ENCODE data around the gene MEP1A.
"Not testable (repeated sequence)": the region's sequence is repeated elsewhere in the genome, so short reads cannot be mapped to it uniquely, and the experiment has no call there.

MEP1A gene

DNA sequence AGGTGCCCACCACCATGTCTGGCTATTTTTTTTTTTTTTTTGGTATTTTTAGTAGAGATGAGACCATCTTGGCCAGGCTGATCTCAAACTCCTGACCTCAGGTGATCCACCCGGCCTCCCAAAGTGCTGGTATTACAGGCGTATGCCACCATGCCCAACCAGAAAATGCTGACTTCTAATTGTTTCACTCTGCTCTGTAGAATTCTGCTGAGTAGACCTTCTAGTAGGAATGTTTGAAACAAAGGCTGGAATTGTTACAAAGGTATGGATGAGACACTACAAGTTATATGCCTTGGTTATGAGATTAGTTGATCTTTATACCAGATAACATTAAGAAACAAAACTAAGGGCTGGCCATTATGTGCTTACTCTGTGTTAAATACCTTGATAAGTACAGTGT is 44.8 kb downstream of the MEP1A start:
- DNase-seq = no peak

DNA sequence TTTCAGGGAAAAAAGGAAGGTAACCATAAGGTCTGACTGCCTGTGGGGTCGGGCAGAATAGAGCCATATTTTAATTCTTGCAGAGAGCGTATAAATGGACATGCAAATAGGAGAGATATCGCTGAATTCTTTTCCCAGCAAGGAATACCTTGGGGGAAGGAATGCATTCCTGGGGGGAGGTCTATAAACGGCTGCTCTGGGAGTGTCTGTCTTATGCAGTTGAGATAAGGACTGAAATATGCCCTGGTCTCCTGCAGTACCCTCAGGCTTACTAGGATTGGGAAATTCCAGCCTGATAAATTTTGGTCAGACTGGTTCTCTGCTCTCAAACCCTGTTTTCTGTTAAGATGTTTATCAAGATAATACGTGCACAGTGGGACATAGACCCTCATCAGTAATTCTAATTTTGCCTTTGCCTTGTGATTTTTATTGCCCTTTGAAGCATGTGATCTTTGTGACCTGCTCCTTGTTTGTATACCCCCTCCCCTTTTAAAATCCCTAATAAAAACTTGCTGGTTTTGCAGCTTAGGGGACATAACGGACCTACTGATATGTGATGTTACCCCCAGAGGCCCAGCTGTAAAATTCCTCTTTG is 49.2 kb downstream of the MEP1A start:
- DNase-seq = not testable (repeated sequence)

DNA sequence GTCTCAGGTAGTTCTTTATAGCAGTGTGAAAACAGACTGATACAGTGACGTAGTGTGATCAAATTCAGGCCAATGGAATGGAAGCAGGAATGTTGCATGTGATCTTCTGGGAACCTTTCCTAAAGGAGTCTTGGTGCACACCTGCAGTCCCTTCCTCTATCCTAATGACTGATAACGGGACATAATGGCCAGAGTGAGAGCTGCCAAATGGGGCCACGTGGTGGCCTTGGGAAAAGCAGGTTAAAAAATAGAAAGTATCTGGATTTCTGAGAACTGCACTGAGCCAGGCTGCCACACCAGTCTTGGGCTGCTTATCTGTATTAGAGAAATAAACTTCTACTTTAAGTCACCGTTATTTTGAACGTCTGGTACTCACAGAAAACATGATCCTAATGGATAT is 51.9 kb downstream of the MEP1A start:
- DNase-seq = no peak

DNA sequence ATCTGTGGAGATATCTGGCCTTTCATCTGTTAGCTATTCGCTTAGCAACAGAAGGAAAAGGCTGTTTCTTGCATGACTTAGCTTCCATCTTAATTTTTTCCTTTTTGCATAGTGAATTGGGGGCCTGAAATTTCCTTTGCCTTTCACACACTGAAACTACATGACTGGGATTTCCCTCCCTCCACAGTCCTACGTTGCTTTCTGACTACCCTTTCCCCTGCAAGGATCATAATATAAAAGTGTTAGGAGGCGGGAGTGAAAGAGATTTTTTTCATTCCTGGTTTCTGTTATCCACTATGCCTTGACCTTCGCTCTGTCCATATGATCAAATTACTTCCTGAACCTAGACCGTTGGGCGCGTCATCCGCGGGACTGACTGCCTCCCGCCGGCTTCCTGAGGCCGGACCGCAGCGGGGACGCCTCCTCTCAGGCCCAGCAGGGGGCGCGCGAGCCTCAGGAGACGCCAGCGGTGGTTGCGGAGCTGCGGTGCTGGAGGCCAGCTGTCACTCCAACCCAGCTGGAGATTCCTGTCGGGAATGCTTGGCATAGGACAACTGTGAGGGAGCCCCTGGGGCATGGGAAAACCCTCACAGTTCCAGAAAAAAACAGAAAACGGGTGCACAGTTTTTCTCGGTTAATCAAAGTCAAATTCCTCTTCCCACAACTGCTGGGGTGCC is 55.6 kb downstream of the MEP1A start:
- peak; percentile 57 for DNase-seq

DNA sequence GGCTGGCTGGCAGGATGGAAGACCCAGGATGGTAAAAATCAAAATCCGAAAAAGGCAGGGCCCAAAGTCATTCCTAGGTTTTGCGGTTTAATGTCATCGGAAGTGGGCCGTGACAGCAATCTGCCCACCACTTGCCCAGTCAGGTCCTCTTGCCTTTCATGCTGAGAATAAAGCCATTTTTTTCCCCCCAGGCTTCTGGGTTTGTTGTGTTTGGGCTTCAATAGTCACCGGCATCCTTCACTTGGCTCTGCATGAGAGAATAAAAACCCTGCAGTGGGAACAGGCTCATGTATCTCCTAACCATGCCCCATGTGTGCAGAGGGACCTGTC is 56.1 kb downstream of the MEP1A start:
- no peak for DNase-seq

DNA sequence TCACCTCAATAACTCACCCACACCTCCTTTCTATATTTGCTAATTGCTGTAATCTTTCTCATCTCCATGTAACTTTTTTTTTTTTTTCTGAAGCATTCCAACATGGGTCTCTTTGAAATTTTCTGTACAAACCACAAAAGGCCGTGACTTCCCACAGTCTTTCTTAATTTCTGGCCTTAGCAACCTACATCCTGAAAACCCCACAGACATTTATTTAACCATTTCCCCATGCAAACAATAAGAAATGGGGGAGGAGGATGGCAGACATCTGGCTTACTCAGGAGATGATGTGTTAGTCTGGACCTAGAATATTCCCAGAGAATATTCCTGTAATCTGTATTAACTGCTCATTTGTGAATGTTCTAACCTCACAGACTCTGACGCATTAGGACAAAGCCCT is 57.6 kb downstream of the MEP1A start:
- DNase-seq = no peak

DNA sequence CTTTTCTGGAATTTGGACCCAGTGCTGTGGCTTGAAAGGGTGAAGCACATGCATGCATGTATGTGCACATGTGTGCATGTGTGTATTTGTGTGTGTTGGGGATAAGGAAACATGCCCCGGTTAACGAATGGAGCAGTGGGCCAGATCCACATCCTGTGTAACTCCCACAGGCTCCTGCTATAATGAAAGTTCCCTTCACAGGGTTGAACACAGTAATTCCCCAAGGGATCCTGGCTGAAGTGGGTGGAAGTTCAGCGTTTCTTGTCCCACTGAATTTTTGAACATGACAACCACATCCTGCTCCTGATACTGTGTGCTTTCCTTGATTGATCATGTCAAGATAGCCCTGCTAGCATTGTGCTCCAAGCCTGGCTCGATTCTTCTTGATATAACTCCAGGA is 58.4 kb downstream of the MEP1A start:
- DNase-seq = not testable (repeated sequence)

DNA sequence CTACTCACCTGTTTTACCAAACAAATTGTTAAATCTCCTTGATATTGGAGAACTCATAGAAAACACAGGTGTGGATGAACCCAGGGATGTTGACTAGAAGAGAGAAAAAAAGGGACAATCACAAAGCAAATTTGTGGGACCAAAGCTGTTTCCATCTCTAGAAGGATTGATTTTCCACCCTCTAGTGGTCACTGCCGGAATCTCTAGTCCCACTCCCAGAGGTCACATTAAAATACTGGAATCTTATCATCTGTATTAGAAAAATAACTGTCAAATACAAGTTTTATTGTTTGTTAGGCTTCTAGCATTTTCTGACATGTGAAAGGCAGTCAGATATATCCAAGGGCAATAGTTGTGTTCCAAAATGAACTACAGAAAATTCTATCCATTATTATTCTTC is 62.8 kb downstream of the MEP1A start:
- DNase-seq = peak; percentile 13

DNA sequence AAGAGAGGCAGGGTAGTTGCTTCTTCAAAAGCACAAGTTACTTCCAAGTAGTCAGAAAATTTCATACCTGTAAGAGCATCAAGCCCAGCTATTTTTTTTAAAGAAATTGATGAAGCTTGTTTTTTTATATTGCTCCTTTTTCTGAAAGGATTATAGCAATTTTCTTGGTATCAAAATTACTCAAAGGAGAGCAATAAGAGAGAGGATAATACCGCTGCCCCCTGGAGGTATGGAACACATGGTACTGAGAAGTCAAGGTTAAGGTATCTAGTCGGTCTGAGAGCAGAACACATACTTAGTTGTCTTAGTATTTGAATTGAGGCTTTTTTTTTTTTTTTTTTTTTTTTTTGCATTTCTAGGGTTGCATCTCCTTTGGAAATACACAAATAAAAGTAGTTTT is 69.2 kb downstream of the MEP1A start:
- DNase-seq = no peak

DNA sequence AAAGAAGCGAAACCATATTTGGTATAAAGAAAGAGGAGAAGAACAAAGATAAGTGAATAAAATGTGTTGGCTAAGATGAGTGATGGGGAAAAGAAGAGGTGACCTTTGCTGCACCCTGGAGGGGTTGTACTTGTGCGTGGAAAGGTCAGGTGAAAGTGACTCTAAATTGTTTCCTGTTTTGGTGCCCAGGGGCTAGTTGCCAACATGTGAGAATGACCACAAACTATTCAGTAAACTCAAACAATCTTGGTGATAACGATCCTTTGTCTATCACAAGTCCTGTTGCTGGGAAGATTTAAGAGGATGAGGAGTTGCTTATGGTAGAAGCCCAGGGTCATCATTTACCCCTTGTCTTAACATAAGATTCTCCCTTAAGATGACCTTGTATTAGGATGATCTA is 70.6 kb downstream of the MEP1A start:
- DNase-seq = no peak

DNA sequence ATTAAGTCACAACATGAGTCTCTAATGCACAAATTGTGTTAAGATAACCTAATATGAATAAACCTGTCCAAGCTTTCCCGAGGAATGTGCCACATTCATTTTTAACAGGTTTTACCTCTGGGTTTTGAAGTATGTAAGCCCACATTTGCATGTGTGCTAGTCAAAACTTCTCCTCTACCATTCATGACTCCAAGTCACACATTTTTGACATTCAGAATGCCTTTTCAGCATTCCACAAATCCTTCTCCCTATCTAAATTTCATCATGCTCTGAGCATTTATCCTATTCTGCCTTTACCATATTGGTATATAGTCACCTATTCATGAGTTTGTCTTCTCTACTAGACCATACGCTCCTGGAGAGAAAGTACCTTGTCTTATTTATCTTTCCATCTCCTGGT is 72.0 kb downstream of the MEP1A start:
- no peak for DNase-seq

DNA sequence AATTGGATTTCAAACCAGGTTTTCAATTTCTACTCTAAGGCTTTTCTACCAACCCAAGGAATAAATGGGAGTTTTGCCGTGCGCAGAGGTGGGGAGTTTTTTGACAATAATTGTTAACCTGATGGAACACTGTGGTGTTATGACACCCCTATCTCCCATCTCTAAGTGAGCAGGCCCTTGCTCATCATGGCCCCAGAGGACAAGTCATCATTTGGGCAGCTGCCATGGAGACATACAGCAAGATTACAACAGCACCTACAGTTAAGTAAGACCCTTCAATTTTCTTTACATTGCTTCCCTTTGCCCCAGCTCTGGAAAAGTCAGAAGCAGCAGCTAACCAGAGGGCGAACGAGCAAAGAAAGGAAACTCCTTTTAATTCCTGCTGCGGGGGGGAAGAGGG is 74.2 kb downstream of the MEP1A start:
- DNase-seq = no peak

DNA sequence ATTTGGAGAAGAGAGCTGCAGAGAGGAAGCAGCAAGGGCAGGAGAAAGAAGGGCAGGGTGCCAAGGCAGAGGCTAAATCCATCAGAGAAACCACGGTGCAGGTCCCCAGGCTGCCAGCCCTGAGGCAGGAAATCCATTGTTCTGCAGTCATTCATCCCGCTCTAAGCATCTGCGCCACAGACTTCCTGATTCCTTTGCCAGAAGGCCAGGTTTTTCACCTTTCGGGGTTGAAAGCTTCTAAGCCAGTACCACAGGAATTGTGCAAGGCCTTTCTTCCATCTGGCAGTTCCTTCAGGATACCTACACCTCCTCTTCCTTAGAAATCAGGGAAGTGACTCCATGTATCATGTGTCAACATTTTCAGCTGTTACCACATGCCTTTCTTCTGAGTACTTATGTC is 82.9 kb downstream of the MEP1A start:
- no peak for DNase-seq

DNA sequence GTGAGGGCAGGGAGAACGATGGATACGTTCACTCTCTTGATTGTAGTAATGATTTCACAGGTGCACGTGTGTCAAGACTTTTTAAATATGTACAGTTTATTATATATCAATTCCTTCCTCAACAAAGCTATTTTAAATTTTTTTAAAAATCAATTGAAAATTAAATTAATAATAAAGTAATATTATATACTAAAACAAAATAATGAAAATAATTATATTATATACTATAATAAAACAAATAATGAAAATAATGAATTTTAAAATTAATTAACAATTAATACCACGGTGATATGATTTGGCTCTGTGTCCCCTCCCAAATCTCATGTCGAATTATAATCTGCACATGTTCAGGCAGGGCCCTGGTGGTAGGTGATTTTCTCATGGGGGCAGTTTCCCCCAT is 85.8 kb downstream of the MEP1A start:
- no peak for DNase-seq

DNA sequence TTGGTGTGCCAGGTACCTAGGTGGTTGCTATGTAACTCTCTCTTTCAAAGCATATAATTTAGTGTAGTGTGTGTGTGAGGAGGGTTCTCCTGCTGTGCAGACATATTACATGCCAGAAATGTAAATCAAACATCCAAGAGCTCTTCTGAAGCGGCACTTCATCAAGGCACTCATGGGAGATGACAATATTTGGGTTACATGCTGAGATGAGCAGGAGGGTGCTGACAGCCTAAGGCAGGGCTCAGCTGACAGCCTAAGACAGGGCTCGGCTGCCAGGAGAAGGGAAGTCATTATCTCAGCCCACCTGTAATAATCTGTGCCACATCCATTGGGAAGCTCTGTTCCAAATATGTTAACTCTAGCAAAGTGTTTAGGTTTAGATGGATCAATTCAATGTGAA is 89.5 kb downstream of the MEP1A start:
- no peak for DNase-seq

DNA sequence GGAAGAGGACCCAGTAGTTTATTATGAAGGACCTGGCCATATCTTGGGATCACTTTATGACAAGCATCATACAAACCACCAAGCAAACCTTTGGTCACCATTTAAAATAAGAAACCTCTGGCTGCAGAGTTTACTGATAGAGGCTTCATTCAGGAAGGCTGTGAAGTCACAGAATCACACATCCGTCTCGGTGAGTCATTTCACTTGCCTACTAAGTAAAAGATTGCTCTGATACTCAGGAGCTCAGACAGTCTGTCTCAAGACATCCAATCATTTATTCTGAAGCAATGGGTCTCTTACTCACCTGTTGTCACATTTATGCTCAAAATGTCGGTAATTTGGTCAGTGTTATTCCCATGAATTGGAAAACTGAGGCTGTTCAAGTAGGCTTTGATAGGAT is 94.8 kb downstream of the MEP1A start:
- no peak for DNase-seq

DNA sequence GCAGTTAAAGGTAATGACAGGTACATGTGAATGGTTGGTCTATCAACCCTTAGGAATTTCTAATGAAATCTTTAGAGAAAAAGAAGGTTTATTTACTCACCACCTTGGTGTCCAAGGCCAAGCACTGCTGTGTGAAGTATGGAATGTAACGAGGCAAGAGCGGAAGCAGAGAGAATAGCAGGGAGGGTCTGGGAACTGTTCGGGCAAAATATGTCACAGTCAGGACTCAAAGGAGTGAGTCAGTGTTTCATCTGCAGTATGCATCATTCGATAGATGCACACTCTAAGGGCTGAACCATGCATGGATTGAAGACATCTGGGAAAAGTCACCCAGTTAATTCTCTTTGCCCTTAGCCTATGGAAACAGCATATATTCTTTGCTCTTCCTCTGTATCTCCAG is 95.4 kb downstream of the MEP1A start:
- no peak for DNase-seq

Measured in activated naive CD4-positive, alpha-beta T cell treated with Interleukin-2 at 50 U/mL for 16 hours (primary cell).